KOPT-K1 (cell line): ENCODE data around the gene PARVA.
"Not testable (repeated sequence)": the region's sequence is repeated elsewhere in the genome, so short reads cannot be mapped to it uniquely, and the experiment has no call there.

Source experiments
- H3K27ac ChIP-seq: fragments of 200-600 bp; sonication (generic); 2 replicates; pipeline ENCODE4 v1.5.1; 2016; ENCODE audit warnings: antibody characterized with exemption, mild to moderate bottlenecking, low read depth, low read length; ENCODE audit not compliant: poor library complexity, severe bottlenecking
- H3K36me3 ChIP-seq: fragments of 200-600 bp; sonication (generic); 2 replicates; pipeline ENCODE4 v1.5.1; 2017; ENCODE audit warnings: antibody characterized with exemption, mild to moderate bottlenecking, low read length, moderate library complexity; ENCODE audit not compliant: insufficient read depth
- H3K9me3 ChIP-seq: fragments of 200-600 bp; sonication (generic); 2 replicates; pipeline ENCODE4 v1.5.1; 2017; ENCODE audit warnings: antibody characterized with exemption, low read length, mild to moderate bottlenecking; ENCODE audit not compliant: insufficient read depth, poor library complexity, severe bottlenecking

Gene PARVA

DNA sequence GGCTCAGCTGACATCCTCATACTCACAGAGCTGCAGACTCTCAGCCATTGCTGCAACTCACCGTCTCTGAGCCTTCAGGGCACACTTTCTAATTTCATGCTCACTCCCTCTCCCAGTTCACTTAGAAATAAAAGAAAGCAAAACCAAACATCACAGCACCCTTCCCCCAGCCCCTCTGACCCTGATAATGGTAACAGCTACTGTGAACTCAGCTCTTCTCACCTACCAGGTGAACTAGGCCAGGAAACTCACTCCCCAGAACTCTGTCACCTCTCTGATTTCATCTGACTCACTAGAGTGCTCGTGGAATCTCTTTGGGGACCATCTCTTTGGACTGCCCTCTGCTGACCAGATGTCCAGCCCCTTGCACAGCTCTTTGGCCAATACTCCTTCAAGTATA is 14.5 kb upstream of the PARVA start:
- Histone ChIP-seq H3K9me3 (no peaks in the 10 kb centered on the region), H3K27ac (no peak overlapping the region), H3K36me3 (no peaks in the 10 kb centered on the region)

DNA sequence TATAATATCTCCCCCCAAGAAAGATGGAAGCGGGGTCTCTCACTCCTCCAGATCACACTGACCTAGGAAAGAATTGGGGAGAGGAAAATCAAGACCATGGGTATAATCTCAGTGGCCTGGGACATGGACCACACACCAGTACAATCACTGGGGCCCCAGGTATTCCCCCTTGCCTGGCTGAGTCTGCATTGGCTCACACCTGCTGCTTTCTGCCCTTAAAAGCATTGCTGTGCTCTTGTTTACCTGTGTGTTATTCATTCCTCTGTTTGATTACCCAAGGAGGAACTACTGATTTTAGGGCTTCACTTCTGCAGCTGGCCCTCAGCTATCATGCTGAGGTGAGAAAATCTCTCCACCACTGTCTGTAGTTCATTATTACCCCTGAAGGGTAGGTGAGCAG is 14.0 kb upstream of the PARVA start:
- Histone ChIP-seq H3K27ac (no peak overlapping the region), H3K36me3 (no peaks in the 10 kb centered on the region), H3K9me3 (no peaks in the 10 kb centered on the region)

DNA sequence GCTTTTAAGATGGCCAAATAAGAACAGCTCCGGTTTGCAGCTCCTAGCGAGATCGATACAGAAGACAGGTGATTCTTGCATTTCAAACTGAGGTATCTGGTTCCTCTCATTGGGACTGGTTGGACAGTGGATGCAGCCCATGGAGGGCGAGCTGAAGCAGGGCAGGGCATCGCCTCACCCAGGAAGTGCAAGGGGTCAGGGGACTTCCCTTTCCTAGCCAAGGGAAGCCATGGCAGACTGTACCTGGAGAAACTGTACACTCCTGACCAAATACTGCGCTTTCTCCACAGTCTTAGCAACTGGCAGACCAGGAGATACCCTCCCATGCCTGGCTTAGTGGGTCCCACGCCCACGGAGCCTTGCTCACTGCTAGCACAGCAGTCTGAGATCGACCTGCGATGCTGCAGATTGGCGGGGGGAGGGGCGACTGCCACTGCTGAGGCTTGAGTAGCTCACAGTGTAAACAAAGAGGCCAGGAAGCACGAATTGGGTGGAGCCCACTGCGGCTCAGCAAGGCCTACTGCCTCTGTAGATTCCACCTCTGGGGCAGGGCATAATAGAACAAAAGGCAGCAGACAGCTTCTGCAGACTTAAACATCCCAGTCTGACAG is 11.3 kb upstream of the PARVA start:
- H3K27ac ChIP-seq, H3K9me3 ChIP-seq, H3K36me3 ChIP-seq: not testable (repeated sequence)

DNA sequence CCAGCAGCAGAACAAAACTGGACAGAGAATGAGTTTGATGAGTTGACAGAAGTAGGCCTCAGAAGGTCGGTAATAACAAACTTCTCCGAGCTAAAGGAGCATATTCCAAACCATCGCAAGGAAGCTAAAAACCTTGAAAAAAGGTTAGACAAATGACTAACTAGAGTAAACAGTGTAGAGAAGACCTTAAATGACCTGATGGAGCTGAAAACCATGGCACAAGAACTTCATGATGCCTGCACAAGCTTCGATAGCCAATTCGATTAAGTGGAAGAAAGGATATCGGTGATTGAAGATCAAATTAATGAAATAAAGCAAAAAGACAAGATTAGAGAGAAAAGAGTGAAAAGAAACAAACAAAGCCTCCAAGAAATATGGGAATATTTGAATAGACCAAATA is 10.3 kb upstream of the PARVA start:
- H3K27ac ChIP-seq, H3K9me3 ChIP-seq, H3K36me3 ChIP-seq: not testable (repeated sequence)

DNA sequence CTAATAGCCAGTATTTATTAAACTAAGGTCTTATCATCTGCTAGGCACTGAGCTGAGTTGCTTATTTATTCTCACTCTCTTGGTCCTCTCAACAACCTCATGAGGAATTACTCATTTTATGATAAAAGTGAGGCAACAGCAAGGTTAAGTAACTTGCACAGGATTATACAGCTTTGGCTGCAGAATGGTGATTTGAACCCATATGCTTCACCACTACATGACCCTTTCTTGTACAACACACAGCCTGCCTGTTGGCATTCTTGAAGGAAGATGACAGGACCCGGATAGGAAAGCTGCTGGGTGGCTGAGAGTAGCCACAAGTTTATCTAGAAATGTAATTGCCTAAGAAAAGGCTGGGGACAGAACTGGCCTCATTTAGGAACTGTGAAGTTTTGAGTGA is 5.3 kb upstream of the PARVA start:
- H3K27ac ChIP-seq, result no peak overlapping the region
- H3K36me3 ChIP-seq, result no peaks in the 10 kb centered on the region
- H3K9me3 ChIP-seq, result peaks cover 4% of the 10 kb centered on the region

DNA sequence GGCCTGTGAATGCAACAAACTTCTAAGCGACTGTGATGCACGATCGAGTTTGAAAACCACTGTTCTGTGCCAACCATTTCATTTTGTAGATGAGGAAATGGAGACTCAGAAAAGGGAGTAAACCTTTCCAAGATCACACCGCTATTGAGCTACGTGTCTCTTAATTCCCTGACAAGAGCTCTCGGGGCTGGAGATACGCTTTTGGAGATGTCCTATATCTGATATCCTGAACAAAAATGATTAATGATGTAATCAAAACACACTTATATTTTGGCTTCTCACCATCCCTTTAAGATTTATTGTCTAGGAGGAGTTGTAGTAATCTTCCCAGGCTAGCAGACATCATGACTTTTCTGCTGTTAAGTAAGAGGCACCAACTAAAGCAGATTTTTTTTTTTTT is 1.7 kb upstream of the PARVA start:
- Histone ChIP-seq H3K27ac (no peak overlapping the region), H3K9me3 (peaks cover 4% of the 10 kb centered on the region)

DNA sequence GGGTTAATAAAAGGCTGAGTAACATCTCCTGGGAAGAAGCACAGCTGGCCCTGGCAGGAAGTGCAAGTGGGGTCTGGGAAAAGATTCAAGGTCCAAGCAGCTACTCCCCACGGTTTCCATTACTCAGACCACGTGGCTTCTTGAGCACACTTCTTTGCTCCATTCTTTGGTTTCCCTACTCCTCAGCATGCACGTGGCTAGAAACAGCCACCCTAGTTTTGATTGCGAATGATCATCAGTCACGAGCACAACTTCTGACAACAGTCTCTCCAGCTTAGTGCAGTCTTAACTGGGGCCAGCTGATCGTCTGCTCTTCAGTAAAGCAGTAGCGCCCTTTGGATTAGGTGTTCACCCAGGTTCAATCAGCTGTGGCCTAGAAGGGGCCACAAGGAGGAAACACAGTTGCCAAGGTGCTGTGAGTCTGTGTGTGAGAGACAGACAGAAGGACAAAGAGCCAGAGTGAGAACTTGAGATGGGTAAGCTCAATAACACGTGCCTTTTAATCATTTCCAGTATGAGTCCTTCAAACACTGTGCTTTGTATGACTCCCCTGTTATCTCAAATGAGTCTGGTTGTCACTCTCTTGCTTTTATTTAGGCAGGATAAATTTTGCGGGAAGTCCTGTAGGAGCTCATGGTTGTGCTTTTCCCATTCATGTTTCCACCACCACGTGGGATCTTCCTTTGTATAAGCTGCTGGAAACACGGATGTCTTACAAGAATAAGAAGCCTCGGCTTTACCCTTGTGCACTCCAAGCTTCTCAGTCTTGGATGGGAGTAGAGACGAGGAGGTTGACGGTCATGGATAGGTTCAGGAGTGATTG is 901 bp upstream of the PARVA start:
- Histone ChIP-seq H3K27ac (no peak overlapping the region), H3K9me3 (peaks cover 4% of the 10 kb centered on the region), H3K36me3 (no peaks in the 10 kb centered on the region)

More for the DNA sequence above, 1.7 kb upstream of the PARVA start:
- no peaks in the 10 kb centered on the region for H3K36me3 ChIP-seq

DNA sequence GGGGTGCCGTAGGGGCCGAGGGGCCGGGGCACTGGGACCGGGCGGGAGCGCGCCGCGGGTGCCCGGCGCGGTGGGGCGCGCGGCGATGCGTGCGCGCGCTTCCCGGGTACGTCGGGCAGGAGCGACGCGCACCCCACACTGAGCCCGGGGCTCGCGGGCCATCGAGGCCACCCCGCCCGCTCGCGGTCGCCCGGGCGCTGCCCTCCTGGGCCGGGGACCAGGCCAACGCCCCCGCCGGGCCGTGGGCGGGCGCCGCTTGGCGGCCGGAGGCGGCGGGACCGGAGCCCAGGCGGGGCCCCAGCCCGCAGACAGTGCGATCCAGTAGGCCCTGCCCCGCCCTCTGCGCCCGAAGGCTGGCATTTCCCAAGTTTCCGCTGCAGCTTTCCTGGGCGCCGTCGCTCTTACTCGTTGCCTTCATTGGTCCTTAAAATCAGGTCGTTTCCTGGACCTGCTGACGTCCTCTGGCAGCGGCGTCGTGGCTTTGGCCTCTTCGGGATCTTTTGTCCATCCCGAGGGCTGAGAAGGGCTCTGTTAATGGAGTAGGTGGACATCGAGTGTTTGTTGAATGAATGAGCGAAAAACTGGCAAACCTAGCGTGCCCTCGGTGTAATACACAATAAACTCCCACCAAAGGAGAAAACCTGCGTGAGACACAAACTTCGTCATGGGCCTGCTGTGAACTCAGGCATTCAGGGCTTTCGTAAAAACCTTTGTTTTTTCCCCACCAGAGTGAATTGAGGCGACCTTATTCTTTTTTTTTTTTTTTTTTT is 638 bp downstream of the PARVA start:
- no peaks in the 10 kb centered on the region for H3K36me3 ChIP-seq
- H3K9me3 ChIP-seq, result peaks cover 4% of the 10 kb centered on the region
- H3K27ac ChIP-seq, result no peak overlapping the region

DNA sequence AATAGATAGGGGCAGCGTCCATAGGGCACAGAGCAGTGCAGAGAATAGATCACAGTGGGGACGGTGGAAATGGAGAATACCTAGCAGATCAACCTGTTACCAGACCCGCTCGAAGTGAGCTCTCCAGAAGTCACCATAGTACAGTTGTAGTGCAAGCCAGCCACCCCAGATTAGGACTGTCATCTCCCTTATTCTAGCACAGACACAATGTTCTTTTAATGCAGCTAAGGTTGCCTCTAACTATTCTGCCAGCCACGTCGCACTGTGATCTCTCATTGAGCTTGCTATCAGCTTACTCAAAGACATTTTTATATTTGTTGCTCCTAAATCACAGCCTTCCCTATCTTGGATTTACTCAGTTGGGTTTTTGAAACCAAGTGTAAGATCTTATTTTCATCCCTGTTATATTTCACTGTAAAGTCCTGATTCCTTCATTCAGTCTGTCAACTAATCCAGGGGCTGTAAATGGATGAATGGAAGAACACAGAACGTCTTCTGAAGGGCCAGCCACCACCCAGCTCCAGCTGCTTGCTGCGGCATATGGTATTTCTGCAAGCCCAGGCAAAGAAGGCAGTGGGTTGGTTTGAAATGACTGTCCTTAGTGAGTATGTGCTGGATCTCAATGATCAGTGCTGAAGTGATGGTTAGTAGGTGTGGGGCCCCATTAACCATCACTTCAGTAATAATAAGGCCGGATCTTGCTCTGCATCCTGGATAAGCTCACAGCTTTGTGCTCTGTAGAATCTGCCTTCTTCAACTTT is 3.4 kb downstream of the PARVA start:
- Histone ChIP-seq H3K36me3 (no peaks in the 10 kb centered on the region), H3K27ac (no peak overlapping the region), H3K9me3 (peaks cover 6% of the 10 kb centered on the region)

DNA sequence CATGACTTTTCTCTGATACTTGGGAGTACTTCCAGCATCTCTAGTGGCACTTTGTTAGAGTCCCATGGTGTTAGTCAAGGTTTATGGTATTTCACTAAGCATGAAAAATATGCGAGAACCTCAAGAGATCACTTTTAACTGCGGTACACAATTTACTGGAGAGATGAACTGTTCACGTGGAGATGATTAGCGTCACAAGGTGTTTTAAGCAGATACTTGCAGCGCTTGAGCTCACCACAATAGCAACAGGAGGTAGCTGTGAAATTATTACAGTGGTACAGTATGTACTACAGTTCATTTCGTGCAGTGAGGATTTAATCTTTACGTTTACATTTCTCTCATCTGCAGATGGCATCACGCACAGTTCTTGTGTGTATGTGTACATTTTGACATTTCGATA is 4.5 kb downstream of the PARVA start:
- Histone ChIP-seq H3K36me3 (no peaks in the 10 kb centered on the region), H3K27ac (no peak overlapping the region)

DNA sequence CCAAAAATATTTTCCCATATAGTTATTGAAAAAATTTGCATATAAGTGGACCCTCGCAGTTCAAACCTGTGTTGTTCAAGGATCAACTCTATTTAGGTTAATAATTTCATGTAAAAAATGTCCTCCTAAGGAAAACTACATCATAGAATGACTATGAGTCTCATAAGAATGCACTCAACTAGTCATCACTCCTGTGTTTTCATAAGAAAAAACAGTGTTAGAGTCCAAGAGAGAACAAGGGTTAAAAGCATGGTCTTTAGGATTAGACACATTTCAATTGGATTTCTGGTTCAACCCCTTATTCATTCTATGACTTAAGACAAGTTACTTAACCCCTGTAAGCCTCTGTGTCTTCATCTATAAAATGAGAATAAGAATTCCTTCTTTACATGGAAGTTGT is 5.1 kb downstream of the PARVA start:
- no peaks in the 10 kb centered on the region for H3K36me3 ChIP-seq
- peaks cover 6% of the 10 kb centered on the region for H3K9me3 ChIP-seq
- H3K27ac ChIP-seq, result no peak overlapping the region

More for the DNA sequence above, 4.5 kb downstream of the PARVA start:
- H3K9me3 ChIP-seq, result peaks cover 6% of the 10 kb centered on the region

DNA sequence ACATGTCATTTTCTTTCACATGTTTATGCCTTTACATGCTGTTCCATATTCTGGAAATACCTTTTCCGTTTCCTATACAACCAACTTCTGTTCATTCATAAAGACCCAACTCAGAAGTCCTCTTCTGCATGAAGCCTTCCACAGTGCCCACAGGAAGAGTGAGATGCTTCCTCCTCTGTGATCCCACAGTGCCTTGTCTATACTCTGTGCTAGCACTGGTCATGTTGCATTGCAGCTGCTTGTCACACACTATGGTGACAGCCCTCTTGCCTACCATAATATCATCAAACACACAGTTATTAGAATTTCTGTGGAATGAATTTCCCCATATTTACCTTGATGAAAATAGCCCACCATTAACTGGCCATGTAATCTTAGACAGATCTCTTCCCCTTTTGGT is 8.9 kb downstream of the PARVA start:
- peaks cover 6% of the 10 kb centered on the region for H3K9me3 ChIP-seq
- H3K27ac ChIP-seq, result no peak overlapping the region
- H3K36me3 ChIP-seq, result no peaks in the 10 kb centered on the region

DNA sequence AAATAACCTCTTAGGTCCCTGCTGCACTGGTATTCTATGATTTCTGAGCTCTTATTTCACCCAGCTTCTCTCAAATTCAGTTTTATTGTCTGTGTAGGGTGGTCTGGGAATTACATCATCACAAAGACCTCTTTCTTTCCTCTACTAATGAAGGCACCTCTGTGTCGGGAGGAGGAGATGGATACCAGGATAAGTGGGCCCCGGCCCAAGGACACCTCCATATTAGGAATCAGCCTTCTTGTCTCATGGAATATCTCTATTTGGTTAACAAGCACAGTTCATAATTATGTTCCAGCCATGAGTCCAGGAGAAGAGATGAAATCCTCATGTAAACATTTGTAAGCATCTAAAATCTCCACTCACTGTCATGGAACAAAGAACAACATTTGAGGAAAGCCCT is 9.4 kb downstream of the PARVA start:
- no peaks in the 10 kb centered on the region for H3K36me3 ChIP-seq
- H3K9me3 ChIP-seq, result peaks cover 6% of the 10 kb centered on the region
- no peak overlapping the region for H3K27ac ChIP-seq

DNA sequence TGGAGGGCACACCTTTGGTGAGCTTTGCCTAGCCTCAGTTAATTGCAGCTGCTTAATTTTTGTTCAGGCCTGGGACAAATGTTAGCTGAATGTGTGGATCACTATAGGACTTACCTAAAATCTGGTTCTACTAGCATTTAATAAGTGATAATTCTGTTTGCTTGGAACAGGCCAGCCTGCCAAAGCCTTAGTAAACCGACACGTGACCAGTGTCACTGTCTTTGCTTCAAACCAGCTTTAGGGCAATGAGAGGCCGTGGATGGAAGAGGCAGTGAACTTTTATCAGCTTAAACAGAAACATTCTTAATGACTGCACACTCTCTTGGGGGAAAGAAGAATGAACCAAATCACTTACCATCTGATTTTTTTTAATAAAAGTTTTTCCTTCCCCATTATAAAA is 10.8 kb downstream of the PARVA start:
- Histone ChIP-seq H3K27ac (no peak overlapping the region), H3K9me3 (peaks cover 6% of the 10 kb centered on the region), H3K36me3 (no peaks in the 10 kb centered on the region)
